CD4-positive, alpha-beta memory T cell (primary cell): ENCODE data around the gene INTS13. TPM values are rescaled to one million over a fixed set of nuclear protein-coding genes. Genes with fewer than 3 reads are reported as not detected.
"Not testable (repeated sequence)": the region's sequence is repeated elsewhere in the genome, so short reads cannot be mapped to it uniquely, and the experiment has no call there.

ENCODE experiments used
- CTCF ChIA-PET: fragments of 350-600 bp; sonication (Branson Sonifier 250); formaldehyde crosslinking; loops from one replicate; lab custom pipeline; 2021; ENCODE audit warnings: inconsistent platforms; ENCODE audit not compliant: partially characterized antibody; lab: Charles Lee
- POLR2A ChIA-PET: fragments of 350-600 bp; sonication (Branson Sonifier 250); formaldehyde crosslinking; loops from one replicate; lab custom pipeline; 2021; ENCODE audit not compliant: partially characterized antibody; lab: Charles Lee
- DNase-seq, 5 donors: peaks; one replicate each; pipeline versions ENCODE4 v3.0.0 to v3.0.0-alpha.2; 2020 to 2022; ENCODE audit warnings: mixed read lengths in 1 of 5
- H3K27ac ChIP-seq: one replicate; pipeline ENCODE4 v1.7.0; 2013; ENCODE audit warnings: low read depth, low read length
- H3K27me3 ChIP-seq: 2 replicates; pipeline ENCODE4 v1.7.0; 2013; ENCODE audit warnings: mild to moderate bottlenecking, low read length, moderate library complexity; ENCODE audit not compliant: insufficient read depth
- H3K36me3 ChIP-seq: 2 replicates; pipeline ENCODE4 v1.7.0; 2013; ENCODE audit warnings: mild to moderate bottlenecking, low read length, moderate library complexity; ENCODE audit not compliant: insufficient read depth
- H3K4me1 ChIP-seq: 2 replicates; pipeline ENCODE4 v1.7.0; 2013; ENCODE audit warnings: mild to moderate bottlenecking, low read length, moderate library complexity; ENCODE audit not compliant: insufficient read depth
- H3K4me3 ChIP-seq, 2 donors: one replicate each; pipeline ENCODE4 v1.7.0; 2013; ENCODE audit warnings: low read length in 2 of 2, mild to moderate bottlenecking in 1 of 2
- H3K9me3 ChIP-seq, 2 donors: one replicate each; pipeline ENCODE4 v1.7.0; 2013; ENCODE audit warnings: low read length in 2 of 2, control low read depth in 1 of 2; ENCODE audit not compliant: control insufficient read depth in 1 of 2
- H3K27ac Mint-ChIP-seq, 7 donors: one replicate each; pipeline ENCODE4 v1.8.0; 2020 to 2021; ENCODE audit warnings: mixed read lengths in 7 of 7, mild to moderate bottlenecking in 6 of 7, inconsistent platforms in 3 of 7, moderate library complexity in 3 of 7
- H3K27me3 Mint-ChIP-seq, 2 donors: one replicate each; pipeline ENCODE4 v1.8.0; 2020 to 2021; ENCODE audit warnings: mixed read lengths in 2 of 2
- H3K36me3 Mint-ChIP-seq, 2 donors: one replicate each; pipeline ENCODE4 v1.8.0; 2020 to 2021; ENCODE audit warnings: mixed read lengths in 2 of 2, inconsistent platforms in 1 of 2, mild to moderate bottlenecking in 1 of 2
- H3K4me1 Mint-ChIP-seq, 4 donors: one replicate each; pipeline ENCODE4 v1.8.0; 2020 to 2021; ENCODE audit warnings: mixed read lengths in 4 of 4, mild to moderate bottlenecking in 1 of 4
- H3K4me3 Mint-ChIP-seq, 8 donors: one replicate each; pipeline ENCODE4 v1.8.0; 2020 to 2021; ENCODE audit warnings: mixed read lengths in 8 of 8, mild to moderate bottlenecking in 7 of 8, moderate library complexity in 6 of 8, inconsistent platforms in 3 of 8
- H3K9me3 Mint-ChIP-seq, 8 donors: one replicate each; pipeline ENCODE4 v1.8.0; 2020 to 2021; ENCODE audit warnings: mixed read lengths in 8 of 8, mild to moderate bottlenecking in 5 of 8, inconsistent platforms in 3 of 8, moderate library complexity in 1 of 8
- intact Hi-C: fragments of 100-400 bp; cut with micrococcal nuclease; formaldehyde crosslinking; loops from one replicate; pipeline ENCODE4 v1.15.1; 2023
- polyA plus RNA-seq, 2 donors: library from polyadenylated mRNA; unstranded; fragments of 300-500 nt; fragmentation: Illumina TruSeq; gene quantifications; one replicate each; pipeline ENCODE4 v1.2.3, GENCODE V29; 2021
- total RNA-seq, 2 experiments: library from RNA; stranded (reverse); gene quantifications; one replicate each; pipeline ENCODE4 v1.2.3, GENCODE V29; 2021

The INTS13 gene
- total and polyA plus RNA-seq, 4 experiments from 2014 or later: 20.6 to 28.7 (median 24.6) TPM

DNA sequence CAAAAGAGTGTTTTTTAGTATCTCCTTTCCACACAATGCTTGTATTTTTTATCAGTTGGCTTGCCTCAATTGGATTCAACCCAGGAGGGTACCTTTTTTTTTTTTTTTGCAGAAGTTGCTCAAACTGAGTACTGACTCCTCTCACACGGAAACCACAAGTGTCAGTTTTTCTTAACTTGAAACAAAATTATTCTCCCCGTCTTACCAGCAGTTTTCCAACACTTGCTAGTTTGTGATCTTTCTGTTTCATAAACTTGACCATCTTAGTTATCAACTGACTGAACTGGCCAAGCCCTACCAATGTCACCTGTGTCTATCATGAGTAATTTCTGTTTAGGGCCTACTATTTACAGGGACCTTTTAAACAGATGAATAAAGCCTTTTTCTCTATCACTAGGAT lies 70.7 kb downstream of the INTS13 start:
- Histone ChIP-seq H3K9me3 (no peaks in the 10 kb centered on the region), H3K4me1 (peaks cover 5% of the 10 kb centered on the region), H3K4me3 (no peak overlapping the region), H3K36me3 (no peaks in the 10 kb centered on the region), H3K27ac (no peak overlapping the region), H3K27me3 (no peaks in the 10 kb centered on the region)
- peak overlapping the region in 2 of 8 donors; percentile 8 to 63 for H3K4me3 Mint-ChIP-seq
- H3K4me1 Mint-ChIP-seq: peaks cover 6 to 16% (median 11%) of the 10 kb centered on the region in 4 donors
- H3K9me3 Mint-ChIP-seq: no peaks in the 10 kb centered on the region
- H3K36me3 Mint-ChIP-seq: no peaks in the 10 kb centered on the region
- H3K27me3 Mint-ChIP-seq: peaks cover 0 to 7% of the 10 kb centered on the region in 2 donors
- intact Hi-C loops: no loop called here
- DNase-seq: no peak
- ChIA-PET CTCF (interaction anchor here (0.7 to 2.5 kb wide), 7 partner anchors 9 to 953 kb away, joined by 3 to 10 read pairs (median 5); partner anchors contain the start of gene ITPR2), POLR2A (no interaction called here)
- peak overlapping the region in 1 of 7 donors; percentile 38 for H3K27ac Mint-ChIP-seq

DNA sequence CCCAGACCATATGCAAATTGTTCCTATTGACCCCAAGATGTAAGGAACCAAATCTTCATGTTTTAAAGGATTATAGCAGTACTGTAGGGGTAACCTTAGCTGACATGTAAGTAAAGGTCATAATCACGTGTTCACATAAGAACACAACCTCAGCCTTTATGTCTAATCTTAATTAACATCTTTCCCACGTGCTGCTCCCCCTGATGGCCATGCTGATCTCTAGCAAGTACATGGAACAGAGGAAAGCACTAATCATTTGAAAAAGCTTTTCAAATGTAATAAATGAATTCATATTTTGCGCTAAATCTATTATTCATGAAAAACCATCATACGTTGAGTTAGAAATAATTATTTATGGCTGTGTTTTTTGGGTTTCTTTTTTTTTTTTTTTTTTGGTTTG lies 74.3 kb downstream of the INTS13 start:
- peaks cover 6 to 13% (median 10%) of the 10 kb centered on the region in 4 donors for H3K4me1 Mint-ChIP-seq
- Histone ChIP-seq H3K4me3 (no peak overlapping the region), H3K36me3 (no peaks in the 10 kb centered on the region), H3K9me3 (no peaks in the 10 kb centered on the region), H3K27ac (no peak overlapping the region), H3K4me1 (peaks cover 5% of the 10 kb centered on the region), H3K27me3 (no peaks in the 10 kb centered on the region)
- H3K4me3 Mint-ChIP-seq: no peak overlapping the region
- CTCF ChIA-PET: interaction anchor here (1.0 to 2.6 kb wide), 2 partner anchors 9 to 22 kb away, joined by 3 to 9 read pairs; no protein-coding TSS in a partner anchor
- DNase-seq: no peak
- POLR2A ChIA-PET: no interaction called here
- peaks cover 1 to 8% of the 10 kb centered on the region in 2 donors for H3K27me3 Mint-ChIP-seq
- no peaks in the 10 kb centered on the region for H3K36me3 Mint-ChIP-seq
- H3K9me3 Mint-ChIP-seq: no peaks in the 10 kb centered on the region
- H3K27ac Mint-ChIP-seq: no peak overlapping the region
- intact Hi-C loops: no loop called here

DNA sequence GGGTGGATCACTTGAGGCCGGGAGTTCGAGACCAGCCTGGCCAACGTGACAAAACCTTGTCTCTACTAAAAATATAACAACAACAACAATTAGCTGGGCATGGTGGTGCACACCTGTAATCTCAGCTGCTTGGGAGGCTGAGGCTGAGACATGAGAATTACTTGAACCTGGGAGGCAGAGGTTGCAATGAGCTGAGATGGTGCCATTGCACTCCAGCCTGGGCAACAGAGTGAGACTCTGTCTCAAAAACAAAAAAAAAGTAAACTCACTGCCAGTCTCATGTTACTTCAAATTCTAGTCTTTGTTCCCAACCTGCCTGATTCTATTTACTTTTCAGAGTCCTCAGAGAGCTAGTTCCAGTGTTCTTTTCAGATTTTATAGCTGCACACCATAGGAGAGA lies 75.0 kb downstream of the INTS13 start:
- intact Hi-C loops, H3K27ac ChIP-seq, H3K27ac Mint-ChIP-seq, H3K36me3 Mint-ChIP-seq, H3K4me1 ChIP-seq, DNase-seq, H3K36me3 ChIP-seq, H3K4me3 ChIP-seq, POLR2A ChIA-PET, H3K27me3 Mint-ChIP-seq, H3K9me3 Mint-ChIP-seq, H3K4me3 Mint-ChIP-seq, H3K9me3 ChIP-seq, H3K27me3 ChIP-seq: not testable (repeated sequence)
- CTCF ChIA-PET: interaction anchor here (1.0 to 2.6 kb wide), 2 partner anchors 8 to 23 kb away, joined by 3 to 9 read pairs; no protein-coding TSS in a partner anchor
- peaks cover 6 to 11% (median 9%) of the 10 kb centered on the region in 4 donors for H3K4me1 Mint-ChIP-seq

DNA sequence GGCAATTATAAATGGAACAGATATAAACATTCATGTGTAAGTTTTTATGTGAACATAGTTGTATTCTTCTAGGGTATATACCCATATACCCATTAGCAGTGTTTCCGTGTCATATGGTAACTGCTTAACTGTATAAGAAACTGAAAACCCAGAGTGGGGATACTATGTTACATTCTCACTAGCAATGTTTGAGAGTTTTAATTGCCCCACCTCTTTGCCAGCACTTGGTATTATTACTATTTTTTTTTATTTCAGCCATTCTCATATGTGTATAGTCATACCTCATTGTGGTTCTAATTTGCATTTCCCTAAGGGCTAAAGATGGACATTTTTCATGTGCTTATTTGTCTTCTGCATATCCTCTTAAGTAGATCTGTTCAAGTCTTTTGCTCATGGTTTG lies 76.1 kb downstream of the INTS13 start:
- Mint-ChIP-seq H3K9me3 (no peaks in the 10 kb centered on the region), H3K4me1 (no peaks in the 10 kb centered on the region), H3K27me3 (peaks cover 1 to 7% of the 10 kb centered on the region in 2 donors), H3K4me3 (no peak overlapping the region), H3K27ac (no peak overlapping the region), H3K36me3 (no peaks in the 10 kb centered on the region)
- Histone ChIP-seq H3K36me3 (no peaks in the 10 kb centered on the region), H3K4me1 (no peaks in the 10 kb centered on the region), H3K4me3 (no peak overlapping the region), H3K9me3 (no peaks in the 10 kb centered on the region), H3K27me3 (no peaks in the 10 kb centered on the region), H3K27ac (no peak overlapping the region)
- CTCF ChIA-PET: no interaction called here
- intact Hi-C loops: no loop called here
- no peak for DNase-seq
- POLR2A ChIA-PET: no interaction called here

DNA sequence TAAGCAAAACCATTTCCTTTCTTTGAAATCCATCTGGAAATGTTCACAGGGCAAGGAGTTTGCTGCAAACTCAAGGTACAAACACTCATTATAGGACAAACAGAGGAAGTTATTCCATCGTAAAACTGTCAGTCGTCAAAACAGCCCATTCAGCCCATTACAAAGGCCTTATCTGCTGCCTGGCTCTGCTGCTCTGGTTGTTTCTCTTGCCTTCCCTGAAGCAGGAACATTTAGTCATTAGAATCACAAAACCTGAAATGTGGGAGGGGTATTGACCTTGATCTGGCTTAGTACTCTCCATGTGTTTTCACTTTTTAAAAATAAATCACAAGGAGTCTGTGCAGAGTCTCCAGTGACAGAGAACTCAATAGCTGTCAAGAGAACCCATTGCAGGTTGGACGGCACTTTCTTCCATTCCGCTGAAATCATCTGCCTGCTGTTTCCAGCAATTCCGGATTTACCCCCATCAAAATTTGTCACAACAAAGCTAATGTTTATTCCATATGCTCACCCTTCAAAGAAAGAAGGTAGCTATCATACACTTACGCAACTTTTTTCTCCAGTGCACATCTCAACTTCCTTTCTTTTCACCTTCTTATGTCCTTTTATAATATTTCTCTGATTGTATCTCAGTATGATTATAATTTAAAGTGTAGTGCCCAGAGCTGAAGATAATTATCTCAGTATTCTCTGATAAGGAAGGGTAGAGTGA lies 80.2 kb downstream of the INTS13 start:
- Histone ChIP-seq H3K4me1 (peaks cover 4% of the 10 kb centered on the region), H3K27ac (no peak overlapping the region), H3K36me3 (no peaks in the 10 kb centered on the region), H3K4me3 (no peak overlapping the region), H3K27me3 (no peaks in the 10 kb centered on the region), H3K9me3 (no peaks in the 10 kb centered on the region)
- Mint-ChIP-seq H3K27ac (no peak overlapping the region), H3K27me3 (peaks cover 1 to 8% of the 10 kb centered on the region in 2 donors), H3K4me3 (no peak overlapping the region), H3K36me3 (no peaks in the 10 kb centered on the region), H3K4me1 (no peaks in the 10 kb centered on the region), H3K9me3 (no peaks in the 10 kb centered on the region)
- ChIA-PET CTCF (interaction anchor here (0.7 to 2.0 kb wide), 3 partner anchors 11 to 448 kb away, joined by 3 to 9 read pairs (median 7); no protein-coding TSS in a partner anchor), POLR2A (interaction anchor here (0.7 kb wide), 1 partner anchor 449 kb away, joined by 3 read pairs; no protein-coding TSS in a partner anchor)
- intact Hi-C loops: no loop called here
- no peak for DNase-seq

DNA sequence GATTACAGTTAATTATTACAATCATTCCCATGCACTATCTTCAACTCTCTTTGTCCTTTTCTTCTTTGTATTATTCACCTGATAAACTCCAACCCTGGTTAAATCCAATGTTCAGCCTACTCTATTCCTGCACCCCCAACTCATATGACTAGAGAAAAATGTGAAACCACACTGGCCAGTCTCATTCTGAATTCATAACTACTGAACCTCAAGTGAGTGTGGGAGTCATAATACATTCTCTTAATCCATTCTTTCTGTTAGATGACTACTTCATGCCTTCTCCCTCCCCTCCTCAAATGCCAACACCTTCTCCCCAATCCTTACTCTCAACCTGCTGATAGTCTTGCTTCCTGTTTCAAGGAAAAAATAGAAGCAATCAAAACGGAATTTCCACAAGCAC lies 82.4 kb downstream of the INTS13 start:
- H3K36me3 ChIP-seq: no peaks in the 10 kb centered on the region
- H3K4me3 Mint-ChIP-seq: no peak overlapping the region
- no peak overlapping the region for H3K4me3 ChIP-seq
- no peaks in the 10 kb centered on the region for H3K27me3 ChIP-seq
- no peaks in the 10 kb centered on the region for H3K4me1 Mint-ChIP-seq
- DNase-seq: no peak
- POLR2A ChIA-PET: interaction anchor here (1.2 to 1.4 kb wide), 2 partner anchors 23 to 159 kb away, joined by 3 read pairs; partner anchors contain the start of gene TM7SF3
- CTCF ChIA-PET: interaction anchor here (1.0 to 2.3 kb wide), 3 partner anchors 30 to 158 kb away, joined by 3 to 13 read pairs (median 6); partner anchors contain the start of gene TM7SF3
- H3K27ac Mint-ChIP-seq: no peak overlapping the region
- no peak overlapping the region for H3K27ac ChIP-seq
- peaks cover 0 to 5% of the 10 kb centered on the region in 2 donors for H3K27me3 Mint-ChIP-seq
- no peaks in the 10 kb centered on the region for H3K36me3 Mint-ChIP-seq
- intact Hi-C loops: no loop called here
- no peaks in the 10 kb centered on the region for H3K9me3 Mint-ChIP-seq
- H3K4me1 ChIP-seq: peaks cover 4% of the 10 kb centered on the region
- no peaks in the 10 kb centered on the region for H3K9me3 ChIP-seq
